HepG2 (cell line): Measurements from ENCODE around the gene RAN. TPM values are rescaled to one million over a fixed set of nuclear protein-coding genes. Genes with fewer than 3 reads are reported as not detected.
"Not testable (repeated sequence)": the region's sequence is repeated elsewhere in the genome, so short reads cannot be mapped to it uniquely, and the experiment has no call there.

Source experiments
- ATAC-seq: fragments of 200-7000 bp; cut with Tn5 transposase; 3 replicates; pipeline ENCODE4 v1.9.1; 2020; ENCODE audit warnings: mild to moderate bottlenecking, moderate library complexity
- BruUV-seq: library from RNA; stranded (reverse); fragments of 400-500 nt; replicated peaks from 2 replicates; lab custom pipeline; 2021; lab: Mats Ljungman, UMichigan
- CTCF ChIA-PET: fragments of 300-600 bp; formaldehyde crosslinking; extraction: SDS; loops from one replicate; lab custom pipeline; 2021; ENCODE audit warnings: low total read pairs, inconsistent platforms, low intra/inter-chr PET ratio; lab: Yijun Ruan, JAX
- POLR2A ChIA-PET: fragments of 350-600 bp; sonication (Branson Sonifier 250); formaldehyde crosslinking; loops from one replicate; lab custom pipeline; 2020; ENCODE audit warnings: antibody characterized with exemption, inconsistent platforms; lab: Yijun Ruan, JAX
- DNase-seq: peaks from one replicate; pipeline ENCODE4 v3.0.0-alpha.2; 2015; ENCODE audit warnings: low spot score
- FAIRE-seq: peaks from 3 replicates; lab custom pipeline; 2011; peaks lifted over from hg19 to GRCh38; lab: Jason Lieb, UNC
- H2AFZ ChIP-seq: one replicate; pipeline ENCODE4 v1.6.1; 2011; ENCODE audit warnings: low read length, inconsistent platforms
- H3K27ac ChIP-seq: fragments of 300-600 bp; 3 replicates; pipeline ENCODE4 v1.8.0; 2011; ENCODE audit warnings: mixed run types, mild to moderate bottlenecking, mixed read lengths, low read length, inconsistent platforms; ENCODE audit not compliant: insufficient read depth; ENCODE audit errors: extremely low read length
- H3K27me3 ChIP-seq, 2 experiments: fragments of 200-600 bp in 1 of 2; 2 replicates in 1 of 2; 3 replicates in 1 of 2; pipeline versions ENCODE4 v1.6.0 to v1.8.0; 2011; ENCODE audit warnings: low read length in 2 of 2, mild to moderate bottlenecking in 2 of 2, moderate library complexity in 2 of 2, inconsistent platforms in 1 of 2; ENCODE audit not compliant: insufficient read depth in 2 of 2, control insufficient read depth in 1 of 2
- H3K36me3 ChIP-seq, 2 experiments: fragments of 200-600 bp in 1 of 2; replicated peaks in 1 of 2; 2 replicates in 1 of 2; 3 replicates in 1 of 2; pipeline versions ENCODE4 v1.5.1 to v1.8.0; 2011; ENCODE audit warnings: low read length in 2 of 2, inconsistent platforms in 1 of 2; ENCODE audit not compliant: insufficient read depth in 2 of 2, control insufficient read depth in 1 of 2
- H3K4me1 ChIP-seq: 2 replicates; pipeline ENCODE4 v1.5.1; 2012; ENCODE audit warnings: low read length, inconsistent platforms; ENCODE audit not compliant: insufficient read depth
- H3K4me2 ChIP-seq: 2 replicates; pipeline ENCODE4 v1.6.0; 2011; ENCODE audit warnings: low read depth, low read length, inconsistent platforms
- H3K4me3 ChIP-seq, 3 experiments: fragments of 200-600 bp in 1 of 3; sonication (generic), shearing (Covaris generic) in 1 of 3; replicated peaks in 1 of 3; 2 replicates each; pipeline ENCODE4 v1.5.1; 2011 to 2016; ENCODE audit warnings: low read length in 3 of 3, inconsistent platforms in 2 of 3, low read depth in 2 of 3, mild to moderate bottlenecking in 2 of 3, control low read depth in 1 of 3, mixed read lengths in 1 of 3; ENCODE audit not compliant: insufficient read depth in 1 of 3
- H3K79me2 ChIP-seq: one replicate; pipeline ENCODE4 v1.6.1; 2011; ENCODE audit warnings: low read length, inconsistent platforms; ENCODE audit not compliant: insufficient read depth
- H3K9ac ChIP-seq: 2 replicates; pipeline ENCODE4 v1.6.0; 2011; ENCODE audit warnings: mild to moderate bottlenecking, low read depth, low read length, inconsistent platforms; ENCODE audit not compliant: insufficient read depth
- H3K9me3 ChIP-seq: 2 replicates; pipeline ENCODE4 v1.5.1; 2012; ENCODE audit warnings: mild to moderate bottlenecking, low read length
- H4K20me1 ChIP-seq: 2 replicates; pipeline ENCODE4 v1.6.0; 2011; ENCODE audit warnings: inconsistent platforms, mild to moderate bottlenecking, low read length, moderate library complexity; ENCODE audit not compliant: insufficient read depth
- CEBPB ChIP-seq: IDR thresholded peaks from 2 replicates; pipeline ENCODE4 v1.6.1; 2011; ENCODE audit warnings: low read depth, low read length, improper control_type of control experiment, borderline replicate concordance
- CEBPG ChIP-seq: IDR thresholded peaks from 2 replicates; pipeline ENCODE4 v1.6.1; 2016
- CENPT ChIP-seq: sonication (generic); formaldehyde crosslinking; IDR thresholded peaks from 2 replicates; pipeline ENCODE4 v1.8.0; 2022; ENCODE audit warnings: low read depth, mild to moderate bottlenecking, moderate library complexity, missing genetic modification reagents
- FOXA1 ChIP-seq, 2 experiments: fragments of 450-650 bp in 1 of 2; sonication (generic) in 1 of 2; formaldehyde crosslinking in 1 of 2; IDR thresholded peaks; 2 replicates each; pipeline versions ENCODE4 v1.4.0 to v1.6.1; 2016 to 2020; ENCODE audit warnings: missing genetic modification reagents in 1 of 2
- ISX ChIP-seq: sonication (generic); formaldehyde crosslinking; conservative IDR thresholded peaks from 2 replicates; pipeline ENCODE4 v1.5.0; 2020; ENCODE audit warnings: missing genetic modification reagents
- JUNB ChIP-seq: sonication (generic); formaldehyde crosslinking; IDR thresholded peaks from 2 replicates; pipeline ENCODE4 v1.8.0; 2022; ENCODE audit warnings: missing genetic modification reagents, mild to moderate bottlenecking, borderline replicate concordance
- MTA3 ChIP-seq: sonication (generic); formaldehyde crosslinking; IDR thresholded peaks from 2 replicates; pipeline ENCODE4 v1.4.0; 2020; ENCODE audit warnings: missing genetic modification reagents
- POLR2G ChIP-seq: fragments of 200-400 bp; formaldehyde crosslinking; IDR thresholded peaks from 2 replicates; pipeline ENCODE4 v1.6.1; 2018; ENCODE audit warnings: mild to moderate bottlenecking, low read depth, low read length, moderate library complexity
- ZNF121 ChIP-seq: sonication (generic); formaldehyde crosslinking; IDR thresholded peaks from 2 replicates; pipeline ENCODE4 v1.5.0; 2020; ENCODE audit warnings: mild to moderate bottlenecking, missing genetic modification reagents
- ZNF713 ChIP-seq: sonication (generic); formaldehyde crosslinking; IDR thresholded peaks from 2 replicates; pipeline ENCODE4 v1.4.0; 2020; ENCODE audit warnings: mild to moderate bottlenecking, missing genetic modification reagents
- WGBS: methylation state at CpG from one replicate; pipeline ENCODE4 v1.1.6; 2017; ENCODE audit warnings: low lambda C conversion rate; 5-methylcytosine and 5-hydroxymethylcytosine counted together
- in situ Hi-C: cut with HindIII; loops from 2 replicates; pipeline ENCODE4 v1.10.0; 2017; ENCODE audit warnings: low pct_unique_long_range_greater_than_20kb; ENCODE audit not compliant: extremely low pct_ligation_motif_present
- intact Hi-C: fragments of 100-400 bp; cut with micrococcal nuclease; formaldehyde crosslinking; loops from one replicate; pipeline ENCODE4 v1.10.0; 2022; ENCODE audit not compliant: unreplicated experiment
- polyA plus RNA-seq, 8 experiments: library from polyadenylated mRNA; depleted of rRNA in 3 of 8; stranded (reverse) in 7 of 8; unstranded in 1 of 8; fragments of >200 nt; fragmentation: Illumina TruSeq in 4 of 8; extraction: Trizol in 4 of 8; gene quantifications; 2 replicates each; pipeline versions ENCODE4 v1.2.1 to v1.2.3, GENCODE V29; 2011 to 2016; ENCODE audit warnings: low read depth in 4 of 8, missing spikeins in 1 of 8, mixed read lengths in 1 of 8; ENCODE audit not compliant: insufficient read depth in 1 of 8
- total RNA-seq, 5 experiments: library from RNA; depleted of rRNA; stranded (reverse); fragments of >200 nt; fragmentation: Illumina TruSeq; extraction: Trizol; gene quantifications; 2 replicates each; pipeline ENCODE4 v1.2.3, GENCODE V29; 2016; ENCODE audit warnings: low read depth in 1 of 5

RAN gene
- total and polyA plus RNA-seq, 2 of the 13 experiments (the other 11 are each of a cell fraction or from before 2014, with no cell fraction given), result 1,335 to 1,630 TPM

DNA sequence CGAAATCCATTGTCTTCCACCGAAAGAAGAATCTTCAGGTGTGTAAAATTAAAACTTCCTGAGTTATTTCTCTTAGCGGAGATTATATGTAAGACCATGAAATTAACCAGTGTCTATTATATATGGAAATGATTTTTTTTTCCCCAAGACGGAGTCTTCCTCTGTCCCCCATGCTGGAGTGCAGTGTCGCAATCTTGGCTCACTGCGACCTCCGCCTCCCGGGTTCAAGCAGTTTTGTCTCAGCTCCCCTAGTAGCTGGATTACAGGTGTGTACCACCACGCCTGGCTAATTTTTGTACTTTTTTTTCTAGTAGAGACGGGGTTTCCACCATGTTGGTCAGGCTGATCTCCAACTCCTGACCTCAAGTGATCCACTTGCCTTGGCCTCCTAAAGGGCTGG lies 2.8 kb downstream of the RAN start:
- intact Hi-C loops (no loop called here), in situ Hi-C loops (loop anchor here (5.0 kb wide), 1 partner anchor 37 kb away; the partner anchor contains the start of gene STX2)
- H3K36me3 ChIP-seq, result peaks cover 11 to 46% of the 10 kb centered on the region in 2 experiments
- 95% methylated on average over 10 of the region's 10 CpGs for WGBS
- ATAC-seq, result no peak
- DNase-seq, result no peak
- H3K27me3 ChIP-seq, result peaks cover 1 to 2% of the 10 kb centered on the region in 2 experiments; a peak in 2 of 5 replicates
- FAIRE-seq, result no peak
- no TSS peak for BruUV-seq
- no peak overlapping the region; a peak in 1 of 6 replicates for H3K4me3 ChIP-seq
- H2AFZ ChIP-seq, result no peak overlapping the region
- 0 out of 2 replicates have a peak overlapping the region, but pooled peaks have one; percentile 91 for H3K4me2 ChIP-seq
- TF ChIP-seq CEBPB (peak; percentile 52), POLR2G (0 out of 2 replicates have a peak, but pooled peaks have one; percentile 12), ISX (no peak), JUNB (CRISPR knock-in tag) (no peak), FOXA1 (IDR thresholded peaks at IDR 0.05) (no peak), FOXA1 (CRISPR knock-in tag; IDR thresholded peaks at IDR 0.05) (no peak), CEBPG (CRISPR knock-in tag) (peak; percentile 39; the same call in 1 of the 2 replicates), ZNF713 (no peak), MTA3 (CRISPR knock-in tag) (no peak)
- no peak overlapping the region for H3K27ac ChIP-seq
- ChIA-PET CTCF (no interaction called here), POLR2A (interaction anchor here (1.1 kb wide), 1 partner anchor 109 kb away, joined by 4 read pairs; no protein-coding TSS in a partner anchor)
- H4K20me1 ChIP-seq, result peaks cover 28% of the 10 kb centered on the region
- H3K79me2 ChIP-seq, result peaks cover 22% of the 10 kb centered on the region
- H3K4me1 ChIP-seq, result peaks cover 75% of the 10 kb centered on the region
- H3K9me3 ChIP-seq, result no peaks in the 10 kb centered on the region
- no peak overlapping the region for H3K9ac ChIP-seq

DNA sequence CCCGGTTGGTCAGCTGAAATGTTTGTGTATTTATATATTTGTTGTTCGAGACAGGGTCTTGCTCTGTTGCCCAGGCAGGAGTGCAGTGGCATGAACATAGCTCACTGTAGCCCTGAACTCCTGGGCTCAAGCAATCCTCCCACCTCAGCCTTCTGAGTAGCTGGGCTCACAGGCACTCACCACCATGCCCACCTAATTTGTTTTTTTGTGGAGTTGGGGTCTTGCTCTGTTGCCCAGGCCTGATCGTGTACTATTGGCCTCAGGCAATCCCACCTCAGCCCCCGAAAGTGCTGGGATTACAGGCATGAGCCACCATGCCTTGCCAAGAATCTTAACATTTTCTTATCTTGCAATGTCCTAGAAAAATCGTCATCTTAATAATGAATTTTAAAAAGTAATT lies 3.3 kb downstream of the RAN start:
- FAIRE-seq, result no peak
- intact Hi-C loops, result no loop called here
- Histone ChIP-seq H3K79me2 (peaks cover 22% of the 10 kb centered on the region), H3K36me3 (peaks cover 11 to 46% of the 10 kb centered on the region in 2 experiments), H3K27ac (no peak overlapping the region), H3K4me1 (peaks cover 79% of the 10 kb centered on the region), H4K20me1 (peaks cover 28% of the 10 kb centered on the region), H3K4me2 (no peak overlapping the region), H2AFZ (no peak overlapping the region), H3K9me3 (no peaks in the 10 kb centered on the region), H3K27me3 (peaks cover 1 to 4% of the 10 kb centered on the region in 2 experiments; a peak in 2 of 5 replicates), H3K4me3 (no peak overlapping the region), H3K9ac (no peak overlapping the region)
- ChIA-PET POLR2A (no interaction called here), CTCF (no interaction called here)
- 96% methylated on average over 5 of the region's 5 CpGs for whole genome bisulfite sequencing
- no TSS peak for BruUV-seq
- no peak for ATAC-seq
- no peak for DNase-seq
- in situ Hi-C loops, result no loop called here
- TF ChIP-seq ZNF121 (CRISPR knock-in tag) (peak; percentile 76), CENPT (CRISPR knock-in tag) (no peak)

DNA sequence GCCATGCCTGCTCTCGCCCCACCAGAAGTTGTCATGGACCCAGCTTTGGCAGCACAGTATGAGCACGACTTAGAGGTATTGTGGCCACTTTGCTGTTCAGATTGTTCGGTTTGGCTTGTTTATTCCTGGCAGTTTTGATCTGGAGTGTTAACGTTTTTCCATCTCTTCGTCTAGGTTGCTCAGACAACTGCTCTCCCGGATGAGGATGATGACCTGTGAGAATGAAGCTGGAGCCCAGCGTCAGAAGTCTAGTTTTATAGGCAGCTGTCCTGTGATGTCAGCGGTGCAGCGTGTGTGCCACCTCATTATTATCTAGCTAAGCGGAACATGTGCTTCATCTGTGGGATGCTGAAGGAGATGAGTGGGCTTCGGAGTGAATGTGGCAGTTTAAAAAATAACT lies 3.8 kb downstream of the RAN start:
- intact Hi-C loops, H2AFZ ChIP-seq, H3K27me3 ChIP-seq, ATAC-seq, H3K4me2 ChIP-seq, H3K9ac ChIP-seq, CTCF ChIA-PET, H3K4me3 ChIP-seq, POLR2A ChIA-PET, DNase-seq, FAIRE-seq, H3K9me3 ChIP-seq, in situ Hi-C loops, H3K27ac ChIP-seq: not testable (repeated sequence)
- Histone ChIP-seq H4K20me1 (peaks cover 28% of the 10 kb centered on the region), H3K36me3 (peaks cover 11 to 46% of the 10 kb centered on the region in 2 experiments), H3K4me1 (peaks cover 79% of the 10 kb centered on the region), H3K79me2 (peaks cover 22% of the 10 kb centered on the region)
- WGBS, result 92% methylated on average over 11 of the region's 11 CpGs
- BruUV-seq, result TSS peak; percentile 6
